ENCODE measurements around the gene ORMDL2.

DNA sequence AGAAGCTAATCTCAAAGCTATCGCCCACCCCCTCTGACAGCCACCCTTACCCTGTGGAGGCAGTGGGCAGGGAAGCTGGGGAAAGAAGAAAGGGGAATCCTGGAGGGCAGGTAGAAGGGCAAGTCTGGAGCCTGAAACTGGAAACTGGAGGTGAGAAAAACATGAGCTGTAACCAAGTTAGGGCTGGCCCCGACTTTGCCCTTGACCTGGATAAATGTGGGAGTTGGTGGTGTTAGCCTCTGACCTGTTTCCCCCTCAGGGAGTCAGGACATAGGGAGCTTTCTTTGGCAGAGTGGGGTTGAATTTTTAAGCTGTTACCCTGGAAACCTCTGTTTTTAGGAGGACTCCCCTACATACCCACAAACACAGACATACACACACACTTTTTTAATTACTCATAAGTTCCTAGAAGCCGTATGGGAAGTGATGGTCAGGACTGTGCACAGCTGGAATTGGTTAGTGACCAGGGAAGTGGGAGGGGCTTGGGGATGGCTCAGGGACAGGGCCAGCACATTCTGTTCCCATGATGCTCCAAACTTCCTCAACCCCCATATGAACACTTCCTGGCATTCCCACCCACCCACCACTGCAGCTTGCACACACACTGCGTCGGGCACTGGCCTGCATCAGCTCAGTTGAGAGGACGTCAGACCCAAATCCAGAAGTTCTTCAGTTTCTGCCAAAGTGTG lies 29.9 kb downstream of the ORMDL2 start:
- TF ChIP-seq POLR2A (IDR thresholded peaks at IDR 0.05; ENCODE audit: low read length) (no peak), GATA1 (IDR thresholded peaks at IDR 0.05; ENCODE audit: low read depth, low read length) (no peak)

Data from erythroblast (primary cell).